GM04504 (cell line): ENCODE results near the gene BNIP2.
"Not testable (repeated sequence)": the region's sequence is repeated elsewhere in the genome, so short reads cannot be mapped to it uniquely, and the experiment has no call there.

Source experiments
- DNase-seq: peaks from one replicate; pipeline ENCODE4 v3.0.0-alpha.2; 2012; ENCODE audit warnings: low read depth

BNIP2 gene

GRCh38 chr15:59688782-59689625 is at the start of gene BNIP2:
Gene BNIP2, minus strand, starts transcription at chr15:59689320. Its CDS starts 6,863 bp downstream, at chr15:59682457.
- DNase-seq, result peak; percentile 94

GRCh38 chr15:59738676-59739075 is 49.6 kb upstream of the BNIP2 start:
- no peak for DNase-seq

GRCh38 chr15:59736181-59736580 is 47.1 kb upstream of the BNIP2 start:
- no peak for DNase-seq

GRCh38 chr15:59725151-59725486 is 36.0 kb upstream of the BNIP2 start:
- DNase-seq, result no peak

- no peak for DNase-seq
Observed at GRCh38 chr15:59723687-59724346, 34.7 kb upstream of the BNIP2 start.

GRCh38 chr15:59722476-59722875 is 33.4 kb upstream of the BNIP2 start:
- no peak for DNase-seq

- DNase-seq, result no peak
Observed at GRCh38 chr15:59722037-59722436, 32.9 kb upstream of the BNIP2 start.

GRCh38 chr15:59721411-59721810 is 32.3 kb upstream of the BNIP2 start:
- no peak for DNase-seq

GRCh38 chr15:59713177-59713576 is 24.1 kb upstream of the BNIP2 start:
- no peak for DNase-seq

GRCh38 chr15:59711451-59712243 is 22.5 kb upstream of the BNIP2 start:
- DNase-seq, result no peak

GRCh38 chr15:59707619-59708018 is 18.5 kb upstream of the BNIP2 start:
- DNase-seq, result no peak

GRCh38 chr15:59703979-59704796 is 15.1 kb upstream of the BNIP2 start:
- DNase-seq, result no peak

GRCh38 chr15:59702351-59702750 is 13.2 kb upstream of the BNIP2 start:
- no peak for DNase-seq

GRCh38 chr15:59701880-59702279 is 12.8 kb upstream of the BNIP2 start:
- DNase-seq, result no peak

GRCh38 chr15:59699810-59700431 is 10.8 kb upstream of the BNIP2 start:
- DNase-seq, result no peak

GRCh38 chr15:59698065-59698464 is 8.9 kb upstream of the BNIP2 start:
- DNase-seq, result not testable (repeated sequence)

GRCh38 chr15:59696332-59696731 is 7.2 kb upstream of the BNIP2 start:
- no peak for DNase-seq

GRCh38 chr15:59694779-59695178 is 5.7 kb upstream of the BNIP2 start:
- no peak for DNase-seq

- no peak for DNase-seq
Observed at GRCh38 chr15:59691194-59691805, 2.2 kb upstream of the BNIP2 start.

- peak; percentile 35 for DNase-seq
Observed at GRCh38 chr15:59689626-59690236, 611 bp upstream of the BNIP2 start.

- DNase-seq, result peak; percentile 42
Observed at GRCh38 chr15:59688423-59688781, 718 bp downstream of the BNIP2 start.
